Measurements from ENCODE around the gene ACSF3. TPM values are rescaled to one million over a fixed set of nuclear protein-coding genes. Genes with fewer than 3 reads are reported as not detected.

Gene ACSF3
- total and polyA plus RNA-seq, 4 experiments from 2014 or later = 30.4 to 71.2 (median 50.0) TPM

- ChIA-PET CTCF (ENCODE audit: partially characterized antibody) (no interaction called here), POLR2A (ENCODE audit: partially characterized antibody) (interaction anchor here (0.6 kb wide), 1 partner anchor 58 kb away, joined by 3 read pairs; no protein-coding TSS in a partner anchor)
- Mint-ChIP-seq H3K27ac (no peak overlapping the region), H3K36me3 (no peaks in the 10 kb centered on the region), H3K9me3 (peaks cover 0 to 4% (median 0%) of the 10 kb centered on the region in 8 donors), H3K4me1 (peaks cover 0 to 8% (median under 1%) of the 10 kb centered on the region in 4 donors), H3K4me3 (no peak overlapping the region), H3K27me3 (no peaks in the 10 kb centered on the region)
- H3K9me3 ChIP-seq (ENCODE audit: control insufficient read depth in 1 of 2, low read length in 2 of 2) = no peaks in the 10 kb centered on the region
- no peak for DNase-seq
- no peaks in the 10 kb centered on the region for H3K27me3 ChIP-seq (ENCODE audit: insufficient read depth, low read length)
- no peak overlapping the region for H3K4me3 ChIP-seq (ENCODE audit: low read length in 2 of 2)
- no peaks in the 10 kb centered on the region for H3K36me3 ChIP-seq (ENCODE audit: insufficient read depth, low read length)
- no peak overlapping the region for H3K27ac ChIP-seq (ENCODE audit: low read depth, low read length)
- intact Hi-C loops (cut with micrococcal nuclease) = no loop called here
- no peaks in the 10 kb centered on the region for H3K4me1 ChIP-seq (ENCODE audit: insufficient read depth, low read length)
Observed at GRCh38 chr16:89056592-89056991, 37.1 kb upstream of the ACSF3 start.

GRCh38 chr16:89057738-89058137 lies 35.9 kb upstream of the ACSF3 start:
- Mint-ChIP-seq H3K36me3 (no peaks in the 10 kb centered on the region), H3K4me3 (no peak overlapping the region), H3K4me1 (peaks cover 0 to 6% (median under 1%) of the 10 kb centered on the region in 4 donors), H3K9me3 (peaks cover 0 to 4% (median 0%) of the 10 kb centered on the region in 8 donors), H3K27me3 (no peaks in the 10 kb centered on the region), H3K27ac (no peak overlapping the region)
- H3K9me3 ChIP-seq (ENCODE audit: control insufficient read depth in 1 of 2, low read length in 2 of 2) = no peaks in the 10 kb centered on the region
- DNase-seq = no peak
- H3K36me3 ChIP-seq (ENCODE audit: insufficient read depth, low read length) = no peaks in the 10 kb centered on the region
- no peaks in the 10 kb centered on the region for H3K27me3 ChIP-seq (ENCODE audit: insufficient read depth, low read length)
- H3K4me1 ChIP-seq (ENCODE audit: insufficient read depth, low read length) = no peaks in the 10 kb centered on the region
- no peak overlapping the region for H3K27ac ChIP-seq (ENCODE audit: low read depth, low read length)
- intact Hi-C loops (cut with micrococcal nuclease) = no loop called here
- ChIA-PET CTCF (ENCODE audit: partially characterized antibody) (no interaction called here), POLR2A (ENCODE audit: partially characterized antibody) (no interaction called here)
- no peak overlapping the region for H3K4me3 ChIP-seq (ENCODE audit: low read length in 2 of 2)

- no peak for DNase-seq
- ChIA-PET POLR2A (ENCODE audit: partially characterized antibody) (interaction anchor here (1.0 kb wide), 1 partner anchor 56 kb away, joined by 3 read pairs; no protein-coding TSS in a partner anchor), CTCF (ENCODE audit: partially characterized antibody) (no interaction called here)
- Histone ChIP-seq H3K27ac (ENCODE audit: low read depth, low read length) (no peak overlapping the region), H3K4me1 (ENCODE audit: insufficient read depth, low read length) (no peaks in the 10 kb centered on the region), H3K4me3 (ENCODE audit: low read length in 2 of 2) (no peak overlapping the region), H3K27me3 (ENCODE audit: insufficient read depth, low read length) (no peaks in the 10 kb centered on the region), H3K36me3 (ENCODE audit: insufficient read depth, low read length) (no peaks in the 10 kb centered on the region), H3K9me3 (ENCODE audit: control insufficient read depth in 1 of 2, low read length in 2 of 2) (no peaks in the 10 kb centered on the region)
- no peak overlapping the region for H3K4me3 Mint-ChIP-seq
- H3K27me3 Mint-ChIP-seq = no peaks in the 10 kb centered on the region
- H3K9me3 Mint-ChIP-seq = peaks cover 0 to 4% (median 0%) of the 10 kb centered on the region in 8 donors
- intact Hi-C loops (cut with micrococcal nuclease) = no loop called here
- H3K27ac Mint-ChIP-seq = no peak overlapping the region
- no peaks in the 10 kb centered on the region for H3K36me3 Mint-ChIP-seq
- H3K4me1 Mint-ChIP-seq = peaks cover 0 to 4% (median 0%) of the 10 kb centered on the region in 4 donors
Observed at GRCh38 chr16:89058812-89059211, 34.8 kb upstream of the ACSF3 start.

- Mint-ChIP-seq H3K27me3 (no peaks in the 10 kb centered on the region), H3K9me3 (peaks cover 0 to 4% (median 0%) of the 10 kb centered on the region in 8 donors), H3K36me3 (no peaks in the 10 kb centered on the region), H3K4me1 (peaks cover 0 to 4% (median 0%) of the 10 kb centered on the region in 4 donors), H3K4me3 (no peak overlapping the region), H3K27ac (peak overlapping the region in 1 of 7 donors; percentile 57)
- H3K4me1 ChIP-seq (ENCODE audit: insufficient read depth, low read length) = no peaks in the 10 kb centered on the region
- no peaks in the 10 kb centered on the region for H3K36me3 ChIP-seq (ENCODE audit: insufficient read depth, low read length)
- intact Hi-C loops (cut with micrococcal nuclease) = no loop called here
- no peaks in the 10 kb centered on the region for H3K9me3 ChIP-seq (ENCODE audit: control insufficient read depth in 1 of 2, low read length in 2 of 2)
- H3K4me3 ChIP-seq (ENCODE audit: low read length in 2 of 2) = no peak overlapping the region
- H3K27ac ChIP-seq (ENCODE audit: low read depth, low read length) = no peak overlapping the region
- CTCF ChIA-PET (ENCODE audit: partially characterized antibody) = no interaction called here
- no peak for DNase-seq
- POLR2A ChIA-PET (ENCODE audit: partially characterized antibody) = no interaction called here
- no peaks in the 10 kb centered on the region for H3K27me3 ChIP-seq (ENCODE audit: insufficient read depth, low read length)
Observed at GRCh38 chr16:89060207-89060794, 33.4 kb upstream of the ACSF3 start.

GRCh38 chr16:89061086-89061485 lies 32.6 kb upstream of the ACSF3 start:
- intact Hi-C loops (cut with micrococcal nuclease) = no loop called here
- Histone ChIP-seq H3K27ac (ENCODE audit: low read depth, low read length) (no peak overlapping the region), H3K4me3 (ENCODE audit: low read length in 2 of 2) (no peak overlapping the region), H3K9me3 (ENCODE audit: control insufficient read depth in 1 of 2, low read length in 2 of 2) (no peaks in the 10 kb centered on the region), H3K4me1 (ENCODE audit: insufficient read depth, low read length) (no peaks in the 10 kb centered on the region), H3K36me3 (ENCODE audit: insufficient read depth, low read length) (no peaks in the 10 kb centered on the region), H3K27me3 (ENCODE audit: insufficient read depth, low read length) (no peaks in the 10 kb centered on the region)
- Mint-ChIP-seq H3K9me3 (peaks cover 0 to 4% (median 0%) of the 10 kb centered on the region in 8 donors), H3K27me3 (no peaks in the 10 kb centered on the region), H3K27ac (no peak overlapping the region), H3K4me3 (no peak overlapping the region), H3K4me1 (peaks cover 0 to 4% (median under 1%) of the 10 kb centered on the region in 4 donors), H3K36me3 (no peaks in the 10 kb centered on the region)
- ChIA-PET CTCF (ENCODE audit: partially characterized antibody) (no interaction called here), POLR2A (ENCODE audit: partially characterized antibody) (no interaction called here)
- DNase-seq = no peak

GRCh38 chr16:89061590-89062380 lies 31.9 kb upstream of the ACSF3 start:
- no peak overlapping the region for H3K4me3 ChIP-seq (ENCODE audit: low read length in 2 of 2)
- Mint-ChIP-seq H3K4me3 (no peak overlapping the region), H3K4me1 (peaks cover 0 to 4% (median 1%) of the 10 kb centered on the region in 4 donors), H3K27ac (no peak overlapping the region), H3K27me3 (no peaks in the 10 kb centered on the region), H3K36me3 (no peaks in the 10 kb centered on the region), H3K9me3 (peaks cover 0 to 4% (median 0%) of the 10 kb centered on the region in 8 donors)
- H3K36me3 ChIP-seq (ENCODE audit: insufficient read depth, low read length) = no peaks in the 10 kb centered on the region
- CTCF ChIA-PET (ENCODE audit: partially characterized antibody) = no interaction called here
- H3K27me3 ChIP-seq (ENCODE audit: insufficient read depth, low read length) = no peaks in the 10 kb centered on the region
- no peaks in the 10 kb centered on the region for H3K9me3 ChIP-seq (ENCODE audit: control insufficient read depth in 1 of 2, low read length in 2 of 2)
- POLR2A ChIA-PET (ENCODE audit: partially characterized antibody) = no interaction called here
- H3K27ac ChIP-seq (ENCODE audit: low read depth, low read length) = no peak overlapping the region
- DNase-seq = no peak
- H3K4me1 ChIP-seq (ENCODE audit: insufficient read depth, low read length) = no peaks in the 10 kb centered on the region
- intact Hi-C loops (cut with micrococcal nuclease) = no loop called here

GRCh38 chr16:89062389-89063345 lies 31.0 kb upstream of the ACSF3 start:
- H3K4me1 ChIP-seq (ENCODE audit: insufficient read depth, low read length) = no peaks in the 10 kb centered on the region
- Mint-ChIP-seq H3K9me3 (peaks cover 0 to 4% (median 0%) of the 10 kb centered on the region in 8 donors), H3K4me3 (no peak overlapping the region), H3K36me3 (no peaks in the 10 kb centered on the region), H3K4me1 (peaks cover 0 to 4% (median 1%) of the 10 kb centered on the region in 4 donors), H3K27ac (no peak overlapping the region), H3K27me3 (no peaks in the 10 kb centered on the region)
- no peak overlapping the region for H3K4me3 ChIP-seq (ENCODE audit: low read length in 2 of 2)
- H3K9me3 ChIP-seq (ENCODE audit: control insufficient read depth in 1 of 2, low read length in 2 of 2) = no peaks in the 10 kb centered on the region
- intact Hi-C loops (cut with micrococcal nuclease) = no loop called here
- POLR2A ChIA-PET (ENCODE audit: partially characterized antibody) = no interaction called here
- H3K27ac ChIP-seq (ENCODE audit: low read depth, low read length) = no peak overlapping the region
- no peak for DNase-seq
- no peaks in the 10 kb centered on the region for H3K36me3 ChIP-seq (ENCODE audit: insufficient read depth, low read length)
- H3K27me3 ChIP-seq (ENCODE audit: insufficient read depth, low read length) = no peaks in the 10 kb centered on the region
- CTCF ChIA-PET (ENCODE audit: partially characterized antibody) = no interaction called here

Measured in CD4-positive, alpha-beta memory T cell (primary cell).